ENCODE measurements around the gene TPM4. TPM values are rescaled to one million over a fixed set of nuclear protein-coding genes. Genes with fewer than 3 reads are reported as not detected.

The TPM4 gene
- total RNA-seq, 2 experiments from 2014 or later: 240 to 254 TPM

GRCh38 chr19:16035601-16036297 lies 40.5 kb upstream of the TPM4 start:
- no peaks in the 10 kb centered on the region for H3K27me3 Mint-ChIP-seq (ENCODE audit: low read depth)
- no peak for DNase-seq
- no peak overlapping the region for H3K27ac Mint-ChIP-seq
- H3K4me3 Mint-ChIP-seq: no peak overlapping the region
- CTCF ChIA-PET: no interaction called here
- H3K4me1 Mint-ChIP-seq (ENCODE audit: low read depth): peaks cover 4% of the 10 kb centered on the region
- H3K9me3 Mint-ChIP-seq: no peaks in the 10 kb centered on the region
- intact Hi-C loops (cut with micrococcal nuclease): no loop called here
- no peaks in the 10 kb centered on the region for H3K36me3 Mint-ChIP-seq (ENCODE audit: low read depth)

GRCh38 chr19:16036397-16036925 lies 39.8 kb upstream of the TPM4 start:
- no peak for DNase-seq
- intact Hi-C loops (cut with micrococcal nuclease): no loop called here
- no peaks in the 10 kb centered on the region for H3K36me3 Mint-ChIP-seq (ENCODE audit: low read depth)
- H3K9me3 Mint-ChIP-seq: no peaks in the 10 kb centered on the region
- no peaks in the 10 kb centered on the region for H3K27me3 Mint-ChIP-seq (ENCODE audit: low read depth)
- H3K4me1 Mint-ChIP-seq (ENCODE audit: low read depth): peaks cover 9% of the 10 kb centered on the region
- CTCF ChIA-PET: no interaction called here
- H3K4me3 Mint-ChIP-seq: no peak overlapping the region
- H3K27ac Mint-ChIP-seq: no peak overlapping the region

GRCh38 chr19:16036941-16037340 lies 39.4 kb upstream of the TPM4 start:
- no peak overlapping the region for H3K4me3 Mint-ChIP-seq
- CTCF ChIA-PET: interaction anchor here (0.9 kb wide), 1 partner anchor 15 kb away, joined by 3 read pairs; no protein-coding TSS in a partner anchor
- intact Hi-C loops (cut with micrococcal nuclease): no loop called here

GRCh38 chr19:16037424-16038195 lies 38.7 kb upstream of the TPM4 start:
- Mint-ChIP-seq H3K27ac (no peak overlapping the region), H3K9me3 (no peaks in the 10 kb centered on the region), H3K4me1 (ENCODE audit: low read depth) (peaks cover 11% of the 10 kb centered on the region), H3K4me3 (no peak overlapping the region), H3K36me3 (ENCODE audit: low read depth) (no peaks in the 10 kb centered on the region), H3K27me3 (ENCODE audit: low read depth) (no peaks in the 10 kb centered on the region)
- intact Hi-C loops (cut with micrococcal nuclease): no loop called here
- CTCF ChIA-PET: interaction anchor here (0.6 to 0.9 kb wide), 2 partner anchors 14 to 36 kb away, joined by 3 to 4 read pairs; no protein-coding TSS in a partner anchor
- DNase-seq: no peak

More at GRCh38 chr19:16036941-16037340, 39.4 kb upstream of the TPM4 start:
- no peaks in the 10 kb centered on the region for H3K9me3 Mint-ChIP-seq
- H3K4me1 Mint-ChIP-seq (ENCODE audit: low read depth): peaks cover 11% of the 10 kb centered on the region
- no peaks in the 10 kb centered on the region for H3K36me3 Mint-ChIP-seq (ENCODE audit: low read depth)
- H3K27me3 Mint-ChIP-seq (ENCODE audit: low read depth): no peaks in the 10 kb centered on the region
- no peak for DNase-seq
- H3K27ac Mint-ChIP-seq: no peak overlapping the region

GRCh38 chr19:16038196-16038695 lies 38.0 kb upstream of the TPM4 start:
- intact Hi-C loops (cut with micrococcal nuclease): no loop called here
- CTCF ChIA-PET: interaction anchor here (0.6 kb wide), 1 partner anchor 35 kb away, joined by 4 read pairs; no protein-coding TSS in a partner anchor
- Mint-ChIP-seq H3K27me3 (ENCODE audit: low read depth) (no peaks in the 10 kb centered on the region), H3K27ac (no peak overlapping the region), H3K36me3 (ENCODE audit: low read depth) (no peaks in the 10 kb centered on the region), H3K9me3 (no peaks in the 10 kb centered on the region), H3K4me1 (ENCODE audit: low read depth) (peaks cover 11% of the 10 kb centered on the region), H3K4me3 (no peak overlapping the region)
- no peak for DNase-seq

GRCh38 chr19:16039081-16039480 lies 37.2 kb upstream of the TPM4 start:
- intact Hi-C loops (cut with micrococcal nuclease): no loop called here
- no peaks in the 10 kb centered on the region for H3K9me3 Mint-ChIP-seq
- H3K27me3 Mint-ChIP-seq (ENCODE audit: low read depth): no peaks in the 10 kb centered on the region
- CTCF ChIA-PET: interaction anchor here (4.0 kb wide), 1 partner anchor 146 kb away, joined by 33 read pairs; the partner anchor contains the start of gene FAM32A
- peaks cover 11% of the 10 kb centered on the region for H3K4me1 Mint-ChIP-seq (ENCODE audit: low read depth)
- no peak for DNase-seq
- H3K27ac Mint-ChIP-seq: no peak overlapping the region
- H3K36me3 Mint-ChIP-seq (ENCODE audit: low read depth): no peaks in the 10 kb centered on the region
- H3K4me3 Mint-ChIP-seq: no peak overlapping the region

- no peaks in the 10 kb centered on the region for H3K9me3 Mint-ChIP-seq
- H3K4me3 Mint-ChIP-seq: no peak overlapping the region
- intact Hi-C loops (cut with micrococcal nuclease): no loop called here
- H3K27me3 Mint-ChIP-seq (ENCODE audit: low read depth): no peaks in the 10 kb centered on the region
- H3K4me1 Mint-ChIP-seq (ENCODE audit: low read depth): peaks cover 11% of the 10 kb centered on the region
- no peak for DNase-seq
- no peaks in the 10 kb centered on the region for H3K36me3 Mint-ChIP-seq (ENCODE audit: low read depth)
- CTCF ChIA-PET: interaction anchor here (1.1 to 4.0 kb wide), 2 partner anchors 145 to 337 kb away, joined by 3 to 33 read pairs; partner anchors contain the start of gene FAM32A
- no peak overlapping the region for H3K27ac Mint-ChIP-seq
Observed at GRCh38 chr19:16039545-16039944, 36.8 kb upstream of the TPM4 start.

DNA sequence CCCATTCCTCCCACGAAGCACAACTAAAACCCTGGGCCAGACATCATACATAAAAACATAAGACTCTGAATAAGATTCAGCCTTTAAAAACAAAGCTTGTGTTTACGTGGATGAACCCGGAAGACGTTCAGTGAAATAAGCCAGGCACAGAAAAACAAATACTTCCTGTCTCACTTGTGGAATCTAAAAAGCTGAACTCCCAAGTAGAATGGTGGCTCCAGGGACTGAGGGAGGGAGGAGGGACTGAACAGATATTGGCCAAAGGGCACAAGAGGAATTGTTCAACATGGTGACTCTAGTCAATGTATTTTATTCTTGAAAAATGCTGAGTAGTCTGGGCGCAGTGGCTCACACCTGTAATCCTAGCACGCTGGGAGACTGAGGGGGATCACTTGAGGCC lies 35.7 kb upstream of the TPM4 start:
- no peaks in the 10 kb centered on the region for H3K27me3 Mint-ChIP-seq (ENCODE audit: low read depth)
- peaks cover 11% of the 10 kb centered on the region for H3K4me1 Mint-ChIP-seq (ENCODE audit: low read depth)
- H3K27ac Mint-ChIP-seq: peak overlapping the region; percentile 27
- H3K9me3 Mint-ChIP-seq: no peaks in the 10 kb centered on the region
- CTCF ChIA-PET: interaction anchor here (0.6 to 4.0 kb wide), 19 partner anchors 11 to 403 kb away, joined by 3 to 33 read pairs (median 5); partner anchors contain the start of gene FAM32A
- intact Hi-C loops (cut with micrococcal nuclease): loop anchor here (1.0 to 10.0 kb wide), 4 partner anchors 71 to 416 kb away; partner anchors contain the start of gene RAB8A
- DNase-seq: no peak
- no peaks in the 10 kb centered on the region for H3K36me3 Mint-ChIP-seq (ENCODE audit: low read depth)
- H3K4me3 Mint-ChIP-seq: no peak overlapping the region

DNA sequence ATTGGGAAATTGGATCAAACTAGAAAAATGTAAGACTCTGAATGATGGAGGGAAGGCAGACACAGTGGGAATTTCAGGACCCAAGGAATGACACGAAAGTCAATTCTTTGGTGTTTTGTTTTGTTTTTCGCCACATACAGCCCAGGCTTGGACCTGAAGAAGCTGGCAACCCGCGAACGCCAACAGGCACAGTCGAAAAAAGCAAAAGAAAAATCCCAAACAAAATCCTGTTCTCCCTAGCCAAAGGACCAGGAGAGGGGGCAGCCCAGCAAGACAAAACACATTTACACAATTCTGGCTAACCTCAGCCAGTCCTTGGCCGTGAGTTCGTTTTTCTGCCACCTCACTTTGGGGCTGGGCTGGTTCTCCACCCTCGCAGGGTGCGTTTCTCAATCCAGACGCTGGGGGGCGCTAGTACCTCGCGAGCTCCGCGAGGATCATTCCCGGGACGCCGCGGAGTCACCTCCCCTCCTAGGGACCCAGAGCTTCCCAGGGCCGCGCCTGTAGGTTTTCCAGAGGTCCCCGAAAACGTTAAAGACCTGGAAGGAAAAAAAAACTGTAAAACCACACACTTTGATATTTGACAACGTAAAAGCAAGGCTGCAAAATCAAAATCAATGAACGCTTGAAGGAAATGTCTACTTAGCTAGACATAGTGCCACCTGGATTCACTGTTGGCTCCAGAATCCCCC lies 34.9 kb upstream of the TPM4 start:
- CTCF ChIA-PET: interaction anchor here (0.5 to 4.0 kb wide), 44 partner anchors 10 to 402 kb away, joined by 3 to 33 read pairs (median 4); partner anchors contain the start of genes FAM32A and HSH2D
- peak overlapping the region; percentile 21 for H3K4me3 Mint-ChIP-seq
- no peak overlapping the region for H3K27ac Mint-ChIP-seq
- H3K27me3 Mint-ChIP-seq (ENCODE audit: low read depth): no peaks in the 10 kb centered on the region
- H3K36me3 Mint-ChIP-seq (ENCODE audit: low read depth): no peaks in the 10 kb centered on the region
- H3K9me3 Mint-ChIP-seq: no peaks in the 10 kb centered on the region
- DNase-seq: peak; percentile 83
- peaks cover 11% of the 10 kb centered on the region for H3K4me1 Mint-ChIP-seq (ENCODE audit: low read depth)
- intact Hi-C loops (cut with micrococcal nuclease): loop anchor here (1.0 to 10.0 kb wide), 4 partner anchors 70 to 417 kb away; partner anchors contain the start of gene RAB8A

DNA sequence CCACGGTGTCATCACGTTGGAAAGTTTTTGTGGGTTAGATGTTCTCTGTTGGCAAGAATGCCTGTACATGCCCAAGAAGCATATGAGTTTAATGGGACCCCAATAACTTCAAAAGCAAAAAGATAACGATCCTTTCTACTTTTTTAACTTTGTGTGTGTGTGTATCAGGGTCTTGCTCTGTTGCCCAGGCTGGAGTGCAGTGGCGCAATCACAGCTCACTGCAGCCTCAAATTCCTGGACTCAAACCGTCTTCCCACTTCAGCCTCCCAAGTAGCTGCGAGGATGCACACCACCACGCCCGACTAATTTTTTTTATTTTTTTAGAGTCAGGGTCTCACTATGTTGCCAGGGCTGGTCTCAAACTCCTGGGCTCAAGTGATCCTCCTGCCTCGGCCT lies 34.3 kb upstream of the TPM4 start:
- Mint-ChIP-seq H3K27ac (no peak overlapping the region), H3K36me3 (ENCODE audit: low read depth) (no peaks in the 10 kb centered on the region), H3K4me1 (ENCODE audit: low read depth) (peaks cover 11% of the 10 kb centered on the region), H3K27me3 (ENCODE audit: low read depth) (no peaks in the 10 kb centered on the region), H3K4me3 (no peak overlapping the region), H3K9me3 (no peaks in the 10 kb centered on the region)
- intact Hi-C loops (cut with micrococcal nuclease): loop anchor here (1.0 to 10.0 kb wide), 4 partner anchors 69 to 417 kb away; partner anchors contain the start of gene RAB8A
- DNase-seq: no peak
- CTCF ChIA-PET: interaction anchor here (0.5 to 4.0 kb wide), 41 partner anchors 10 to 346 kb away, joined by 3 to 33 read pairs (median 4); partner anchors contain the start of genes FAM32A and HSH2D

- no peak for DNase-seq
- Mint-ChIP-seq H3K27ac (no peak overlapping the region), H3K36me3 (ENCODE audit: low read depth) (no peaks in the 10 kb centered on the region), H3K27me3 (ENCODE audit: low read depth) (no peaks in the 10 kb centered on the region), H3K4me3 (no peak overlapping the region), H3K9me3 (no peaks in the 10 kb centered on the region), H3K4me1 (ENCODE audit: low read depth) (peaks cover 11% of the 10 kb centered on the region)
- intact Hi-C loops (cut with micrococcal nuclease): loop anchor here (10.0 kb wide), 1 partner anchor 418 kb away; no protein-coding TSS in a partner anchor
- CTCF ChIA-PET: interaction anchor here (1.0 to 4.0 kb wide), 19 partner anchors 9 to 142 kb away, joined by 3 to 33 read pairs (median 6); partner anchors contain the start of genes FAM32A and HSH2D
Observed at GRCh38 chr19:16042533-16043085, 33.7 kb upstream of the TPM4 start.
